CD4-positive, alpha-beta T cell treated with Interleukin-6 at 100 ng/mL for 8 hours (primary cell): ENCODE data around the gene WDR45.
"Not testable (repeated sequence)": the region's sequence is repeated elsewhere in the genome, so short reads cannot be mapped to it uniquely, and the experiment has no call there.

Experiments used
- DNase-seq: peaks from one replicate; pipeline ENCODE4 v3.0.0-alpha.2; 2020; ENCODE audit warnings: mixed read lengths, low spot score

Gene WDR45

DNA sequence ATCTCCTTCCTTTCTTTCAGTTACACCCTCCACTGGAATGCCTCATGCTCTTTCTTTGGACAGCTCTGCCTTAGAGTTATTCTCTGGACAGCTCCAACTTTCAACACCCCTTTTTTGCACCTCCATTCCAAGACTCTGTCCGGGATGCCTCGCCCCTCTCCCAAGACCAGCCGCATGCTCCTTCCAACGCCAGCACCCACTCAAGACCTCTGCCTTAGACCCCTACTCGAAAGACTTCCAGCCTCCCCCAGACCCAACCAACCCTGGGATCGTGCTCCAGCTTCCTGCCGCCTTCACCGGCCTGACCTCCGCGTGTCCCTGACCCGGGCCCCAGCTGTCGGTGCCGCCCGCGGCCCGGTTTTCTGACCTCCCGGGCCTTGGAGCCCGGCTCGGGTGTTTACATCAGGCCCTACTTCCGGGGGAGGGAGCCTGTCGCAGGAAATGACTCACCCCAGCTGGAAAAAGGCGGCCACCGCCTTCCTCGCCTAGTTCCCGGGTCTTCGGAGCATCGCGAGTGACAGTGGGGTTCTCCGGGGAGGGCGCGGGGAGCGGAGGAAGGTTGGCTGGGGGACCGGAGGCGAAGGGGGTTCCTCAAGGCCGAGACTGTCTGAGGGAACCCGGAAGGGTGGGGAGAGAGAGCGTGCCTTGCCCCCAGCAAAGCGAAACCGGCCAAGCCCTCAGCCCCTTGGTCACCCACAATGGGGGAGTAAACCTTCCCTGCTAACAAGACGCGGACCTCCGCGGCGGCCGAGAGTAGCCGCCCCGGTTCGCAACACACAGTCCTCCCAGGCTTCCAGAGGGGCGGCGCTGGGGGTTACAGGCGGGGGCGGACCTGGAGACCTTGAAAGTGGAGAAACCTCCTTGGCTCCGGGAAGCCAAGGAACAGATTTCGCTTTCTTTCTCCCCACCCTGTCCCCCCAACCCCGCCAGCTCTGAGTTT, at the start of gene WDR45:
WDR45 (minus strand) TSS at position 399 of the 940 bp plus-strand sequence. CDS start 1,792 bp downstream, outside the sequence.
- peak; percentile 70 for DNase-seq

DNA sequence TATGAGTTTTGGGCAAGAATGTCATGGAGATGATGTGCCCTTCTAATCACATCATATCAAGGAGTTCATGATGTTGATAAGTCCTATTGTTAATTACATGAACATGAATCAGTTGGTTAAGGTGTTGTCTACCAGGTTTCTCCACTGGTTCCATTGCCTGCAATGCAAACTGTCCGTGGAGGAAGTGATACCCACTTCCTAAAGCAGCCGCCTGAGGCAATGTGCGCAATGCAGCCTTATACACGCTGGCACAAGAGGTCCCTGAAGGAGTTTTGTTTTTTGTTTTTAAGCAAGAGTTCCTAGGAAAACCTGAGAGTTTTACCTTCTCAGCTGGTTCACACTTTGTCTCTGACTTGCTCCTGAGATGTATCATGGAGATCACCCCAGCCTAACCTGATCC, 49.7 kb upstream of the WDR45 start:
- no peak for DNase-seq

DNA sequence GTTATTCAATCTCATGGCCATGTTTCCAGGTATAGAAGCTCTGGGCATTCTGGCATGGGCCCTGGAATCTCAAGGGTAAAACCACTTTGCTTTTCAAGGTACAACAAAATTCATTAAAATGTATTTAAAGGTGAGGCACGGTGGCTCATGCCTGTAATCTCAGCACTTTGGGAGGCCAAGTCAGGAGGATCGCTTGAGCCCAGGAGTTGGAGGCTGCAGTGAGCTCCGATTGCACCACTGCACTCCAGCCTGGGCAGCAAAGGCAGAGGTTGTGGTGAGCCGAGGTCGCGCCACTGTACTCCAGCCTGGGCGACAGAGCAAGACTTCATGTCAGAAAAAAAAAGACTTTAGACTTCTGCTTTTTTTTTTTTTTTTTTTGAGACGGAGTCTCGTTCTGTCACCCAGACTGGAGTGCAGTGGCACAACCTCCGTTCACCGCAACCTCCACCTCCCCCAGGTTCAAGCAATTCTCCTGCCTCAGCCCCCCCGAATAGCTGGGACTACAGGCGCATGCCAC, 48.1 kb upstream of the WDR45 start:
- not testable (repeated sequence) for DNase-seq

GRCh38 chrX:49122499-49122898, 42.8 kb upstream of the WDR45 start:
- no peak for DNase-seq

DNA sequence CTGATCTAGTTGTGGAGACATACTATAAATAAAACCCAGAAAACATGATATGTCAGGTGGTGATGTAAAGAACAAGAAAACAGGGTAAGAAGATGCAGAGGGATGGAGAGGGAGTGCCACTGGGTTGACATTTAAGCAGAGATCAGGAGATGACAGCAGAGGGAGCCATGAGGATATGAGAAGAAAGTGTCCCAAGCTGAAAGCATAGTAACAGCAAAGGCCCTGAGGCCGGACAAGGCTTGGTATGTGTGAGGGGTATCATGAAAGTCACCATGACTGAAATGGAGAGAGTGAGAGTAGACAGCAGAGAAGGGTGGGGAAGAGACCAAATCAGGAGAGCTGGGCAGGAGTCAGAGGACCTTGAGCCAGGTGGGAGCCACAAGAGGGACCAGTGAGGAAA, 40.4 kb upstream of the WDR45 start:
- no peak for DNase-seq

DNA sequence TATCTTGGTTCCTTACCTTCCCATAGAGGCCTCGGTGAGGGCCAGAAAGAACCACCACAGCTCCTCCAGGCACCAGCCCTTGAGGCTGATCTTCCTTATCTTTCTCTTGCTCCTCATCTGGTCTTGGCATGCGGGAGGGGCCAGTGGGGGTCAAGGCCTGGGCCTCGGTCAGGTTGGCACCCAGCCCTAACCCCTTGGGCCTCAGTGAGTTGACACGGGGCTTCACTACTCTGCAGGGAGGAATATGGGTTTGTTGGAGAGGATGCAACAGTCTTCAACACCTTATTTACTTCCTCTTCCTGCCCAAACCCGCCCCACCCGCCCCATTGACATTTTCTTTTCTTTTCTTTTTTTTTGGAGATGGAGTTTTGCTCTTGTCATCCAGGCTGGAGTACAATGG, 37.9 kb upstream of the WDR45 start:
- DNase-seq, result no peak

DNA sequence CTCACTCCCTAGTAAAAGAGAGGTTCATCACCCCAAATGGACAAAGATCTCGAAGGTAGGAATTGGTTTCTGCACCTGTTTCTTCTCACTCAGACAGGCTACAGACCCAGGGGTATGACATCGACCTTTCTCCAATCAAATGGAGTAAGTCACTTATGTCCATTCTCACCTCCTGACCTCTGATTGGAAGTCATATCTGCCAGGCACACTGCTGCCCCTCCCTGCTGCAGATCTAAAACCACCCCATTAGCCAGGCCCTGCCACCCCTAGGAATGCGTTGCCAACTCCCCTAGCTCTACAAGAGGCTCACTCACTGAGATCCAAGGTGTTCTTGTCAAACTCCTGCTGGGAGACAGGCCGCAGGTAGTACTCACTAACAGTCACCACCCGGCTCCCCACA, 37.0 kb upstream of the WDR45 start:
- no peak for DNase-seq

GRCh38 chrX:49116076-49116475, 36.4 kb upstream of the WDR45 start:
- DNase-seq, result no peak

DNA sequence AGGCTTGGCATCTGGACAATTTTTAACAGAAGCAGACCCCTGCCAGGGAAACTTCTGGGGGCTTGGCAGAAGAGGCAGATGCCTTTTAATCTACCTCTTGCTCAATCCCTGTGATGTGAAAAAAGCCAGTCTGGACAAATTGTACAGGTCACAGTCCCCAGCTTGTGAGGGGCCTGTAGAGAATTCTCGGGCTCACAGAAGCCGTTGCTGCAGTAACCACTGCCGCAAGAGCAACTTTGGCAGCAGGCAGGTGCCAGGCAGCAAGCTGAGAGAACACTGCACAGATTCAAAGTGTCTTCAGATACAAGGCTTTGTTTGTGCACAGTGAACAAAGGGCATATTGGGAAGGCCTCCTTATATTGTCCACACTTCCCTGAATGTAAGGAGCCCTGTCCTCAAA, 32.1 kb upstream of the WDR45 start:
- DNase-seq, result no peak

GRCh38 chrX:49110417-49110816, 30.7 kb upstream of the WDR45 start:
- no peak for DNase-seq

DNA sequence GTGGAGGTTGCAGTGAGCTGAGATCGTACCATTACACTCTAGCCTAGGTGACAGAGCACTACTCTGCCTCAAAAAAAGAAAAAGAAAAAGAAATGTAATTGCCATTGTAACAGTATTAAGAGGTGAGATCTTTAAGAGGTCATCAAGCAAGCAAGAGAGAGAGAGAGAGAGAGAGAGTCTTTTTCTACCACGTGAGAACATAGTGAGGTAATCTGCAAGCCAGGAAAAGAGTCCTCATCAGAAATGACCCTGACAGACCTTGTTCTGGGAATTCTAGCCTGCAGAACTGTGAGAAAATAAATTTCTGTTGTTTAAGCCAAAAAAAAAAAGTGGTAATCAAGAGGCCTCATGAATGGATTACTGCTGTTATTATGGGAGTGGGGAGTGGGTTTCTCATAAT, 29.0 kb upstream of the WDR45 start:
- no peak for DNase-seq

DNA sequence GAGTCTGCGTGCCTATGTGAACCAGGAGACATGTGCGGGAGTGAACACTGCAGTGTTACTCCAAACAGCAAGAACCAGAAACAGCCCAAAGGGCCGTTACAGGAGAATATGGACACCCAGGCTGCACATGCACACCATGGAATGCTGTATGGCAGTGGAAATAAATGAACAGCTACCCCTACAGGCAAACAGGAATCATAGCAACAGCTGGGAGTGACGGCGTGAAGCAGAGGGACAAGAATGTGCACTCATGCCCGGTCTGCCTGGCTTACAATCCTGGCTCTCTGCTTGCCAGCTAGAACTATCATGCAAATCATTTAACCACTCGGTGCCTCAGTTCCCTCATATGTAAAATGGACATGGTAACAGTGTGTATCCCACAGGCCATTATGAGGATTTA, 27.2 kb upstream of the WDR45 start:
- no peak for DNase-seq

DNA sequence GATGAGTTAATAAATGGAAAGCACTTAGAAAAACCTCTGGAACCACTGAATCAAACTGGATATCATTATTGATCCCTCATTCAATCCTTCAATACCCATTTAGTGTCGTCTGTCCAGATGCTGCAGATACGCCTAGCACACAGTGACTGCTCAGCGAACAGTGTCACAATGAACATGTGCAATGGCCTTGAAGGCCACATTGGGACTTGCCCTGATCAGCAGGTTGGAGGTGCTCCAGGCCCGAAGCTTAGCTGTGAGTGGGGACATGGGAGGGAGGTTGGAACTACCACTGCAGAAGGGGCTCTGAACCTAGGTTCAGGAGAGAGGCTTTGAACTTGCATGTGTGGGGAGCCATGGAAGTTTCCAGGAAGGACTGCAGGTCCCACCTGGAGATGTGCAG, 26.6 kb upstream of the WDR45 start:
- no peak for DNase-seq

DNA sequence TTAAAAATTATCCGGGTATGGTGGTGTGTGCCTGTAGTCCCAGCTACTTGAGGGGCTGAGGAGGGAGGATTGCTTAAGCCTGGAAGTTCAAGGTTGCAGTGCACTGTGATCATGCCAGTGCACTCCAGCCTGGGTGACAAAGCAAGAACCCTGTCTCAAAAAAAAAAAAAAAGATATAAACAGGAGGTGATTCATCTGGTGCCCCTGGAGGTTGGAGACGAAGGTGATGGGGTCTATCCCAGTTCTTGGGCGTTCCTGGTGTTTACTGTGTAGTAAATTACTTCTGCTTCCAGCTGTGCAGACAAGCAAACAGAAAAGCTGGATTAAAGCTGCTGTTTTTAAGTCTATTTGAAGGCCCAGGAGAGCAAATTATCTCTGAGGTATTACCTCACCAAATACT, 23.9 kb upstream of the WDR45 start:
- no peak for DNase-seq

- no peak for DNase-seq
These were observed 22.5 kb upstream of the WDR45 start for GRCh38 chrX:49102190-49102589.

GRCh38 chrX:49101629-49101984, 21.9 kb upstream of the WDR45 start:
- no peak for DNase-seq

GRCh38 chrX:49100704-49101628, 21.3 kb upstream of the WDR45 start:
- peak; percentile 89 for DNase-seq

- DNase-seq, result no peak
These were observed 16.7 kb upstream of the WDR45 start for GRCh38 chrX:49096419-49096818.

DNA sequence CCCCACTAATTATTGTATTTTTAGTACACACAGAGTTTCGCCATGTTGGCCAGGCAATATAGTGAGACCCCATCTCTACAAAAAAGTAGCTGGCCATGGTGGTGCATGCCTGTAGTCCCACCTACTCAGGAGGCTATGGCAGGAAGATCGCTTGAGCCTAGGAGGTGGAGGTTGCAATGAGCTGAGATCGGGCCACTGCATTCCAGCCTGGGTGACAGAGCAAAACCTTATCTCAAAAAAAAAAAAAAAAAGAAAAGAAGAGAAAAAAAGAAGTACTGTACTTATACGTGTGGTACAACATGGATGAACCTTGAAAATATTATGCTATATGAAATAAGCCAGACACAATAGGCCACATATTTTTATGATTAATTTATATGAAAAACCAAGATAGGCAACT, 9.9 kb upstream of the WDR45 start:
- DNase-seq, result no peak

DNA sequence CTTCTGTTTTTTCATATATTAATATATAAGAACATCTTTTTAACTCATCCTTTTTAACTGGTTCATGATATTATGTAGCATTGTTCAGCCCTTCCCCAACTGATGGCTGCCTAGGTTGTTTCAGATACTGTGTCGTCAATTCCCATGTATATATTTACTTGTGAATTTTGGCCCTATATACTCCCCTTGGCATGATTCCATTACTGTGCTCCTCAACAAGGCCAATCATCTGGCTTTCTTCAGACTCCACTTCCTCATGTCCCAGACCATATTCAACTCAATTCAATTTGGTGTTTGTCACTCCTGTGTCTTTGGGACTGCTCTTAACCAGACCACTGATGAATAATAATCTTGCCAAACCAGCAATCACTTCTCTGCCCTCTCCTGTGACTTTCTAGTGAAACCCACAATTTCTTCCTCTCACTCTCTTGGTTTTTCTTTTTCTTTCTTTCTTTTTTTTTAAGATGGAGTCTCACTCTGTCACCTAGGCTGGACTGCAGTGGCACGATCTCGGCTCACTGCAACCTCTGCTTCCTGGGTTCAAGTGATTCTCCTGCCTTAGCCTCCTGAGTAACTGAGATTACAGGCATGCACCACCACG, 2.7 kb upstream of the WDR45 start:
- no peak for DNase-seq

GRCh38 chrX:49077941-49078340, 1.7 kb downstream of the WDR45 start:
- no peak for DNase-seq

- DNase-seq, result no peak
These were observed 4.3 kb downstream of the WDR45 start for GRCh38 chrX:49075347-49075746.
